ENCODE data around the gene RELL1. TPM values are rescaled to one million over a fixed set of nuclear protein-coding genes. Genes with fewer than 3 reads are reported as not detected.
A peak's percentile ranks its signal among the peaks of the same experiment; 100 is the strongest.

RELL1 gene
- total RNA-seq, 1 donor from 2014 or later, result 23.1 TPM

GRCh38 chr4:37693450-37694190 is 7.4 kb upstream of the RELL1 start:
- Mint-ChIP-seq H3K27me3 (ENCODE audit: low read depth, unreplicated experiment) (no peaks in the 10 kb centered on the region), H3K4me3 (ENCODE audit: unreplicated experiment) (no peak overlapping the region), H3K36me3 (ENCODE audit: low read depth, unreplicated experiment) (no peaks in the 10 kb centered on the region), H3K4me1 (ENCODE audit: low read depth, unreplicated experiment) (peaks cover 43% of the 10 kb centered on the region), H3K27ac (ENCODE audit: unreplicated experiment) (peak overlapping the region; percentile 93), H3K9me3 (ENCODE audit: unreplicated experiment) (no peaks in the 10 kb centered on the region)
- H4K20me1 ChIP-seq (ENCODE audit: insufficient read depth, low read length), result no peaks in the 10 kb centered on the region
- peak overlapping the region; percentile 84 for H3K27ac ChIP-seq (ENCODE audit: low read depth, low read length)
- H3K27me3 ChIP-seq (ENCODE audit: insufficient read depth, low read length), result no peaks in the 10 kb centered on the region
- no peak overlapping the region for H2AFZ ChIP-seq (ENCODE audit: low read depth, low read length)
- no peaks in the 10 kb centered on the region for H3K9me3 ChIP-seq (ENCODE audit: insufficient read depth, low read depth, low read length)
- peaks cover 19% of the 10 kb centered on the region for H3K4me1 ChIP-seq (ENCODE audit: insufficient read depth, low read length)
- no peaks in the 10 kb centered on the region for H3K79me2 ChIP-seq (ENCODE audit: insufficient read depth, low read length)
- H3K36me3 ChIP-seq (ENCODE audit: insufficient read depth, low read length), result no peaks in the 10 kb centered on the region
- DNase-seq (ENCODE audit: low read depth) (peak; percentile 92), FAIRE-seq (peak; percentile 91)
- peak overlapping the region; percentile 58 for H3K4me2 ChIP-seq (ENCODE audit: low read length)
- TF ChIP-seq EZH2 (IDR thresholded peaks at IDR 0.05; ENCODE audit: insufficient read depth, low read length) (no peak), CTCF (IDR thresholded peaks at IDR 0.05; ENCODE audit: insufficient read depth, low read depth, low read length) (no peak)
- H3K9ac ChIP-seq (ENCODE audit: low read length), result peak overlapping the region; percentile 23
- H3K4me3 ChIP-seq (ENCODE audit: insufficient read depth, low read depth, low read length), result no peak overlapping the region

GRCh38 chr4:37693030-37693429 is 6.9 kb upstream of the RELL1 start:
- Histone ChIP-seq H3K9ac (ENCODE audit: low read length) (no peak overlapping the region), H3K27ac (ENCODE audit: low read depth, low read length) (peak overlapping the region; percentile 84), H3K27me3 (ENCODE audit: insufficient read depth, low read length) (no peaks in the 10 kb centered on the region), H3K4me1 (ENCODE audit: insufficient read depth, low read length) (peaks cover 19% of the 10 kb centered on the region), H4K20me1 (ENCODE audit: insufficient read depth, low read length) (no peaks in the 10 kb centered on the region), H3K36me3 (ENCODE audit: insufficient read depth, low read length) (no peaks in the 10 kb centered on the region), H2AFZ (ENCODE audit: low read depth, low read length) (no peak overlapping the region), H3K4me3 (ENCODE audit: insufficient read depth, low read depth, low read length) (no peak overlapping the region), H3K9me3 (ENCODE audit: insufficient read depth, low read depth, low read length) (no peaks in the 10 kb centered on the region), H3K4me2 (ENCODE audit: low read length) (peak overlapping the region; percentile 17), H3K79me2 (ENCODE audit: insufficient read depth, low read length) (no peaks in the 10 kb centered on the region)
- Mint-ChIP-seq H3K9me3 (ENCODE audit: unreplicated experiment) (no peaks in the 10 kb centered on the region), H3K27me3 (ENCODE audit: low read depth, unreplicated experiment) (no peaks in the 10 kb centered on the region), H3K36me3 (ENCODE audit: low read depth, unreplicated experiment) (no peaks in the 10 kb centered on the region), H3K27ac (ENCODE audit: unreplicated experiment) (peak overlapping the region; percentile 93), H3K4me3 (ENCODE audit: unreplicated experiment) (no peak overlapping the region), H3K4me1 (ENCODE audit: low read depth, unreplicated experiment) (peaks cover 43% of the 10 kb centered on the region)
- no peak for TF ChIP-seq EZH2 (IDR thresholded peaks at IDR 0.05; ENCODE audit: insufficient read depth, low read length)
- no peak for TF ChIP-seq CTCF (IDR thresholded peaks at IDR 0.05; ENCODE audit: insufficient read depth, low read depth, low read length)
- FAIRE-seq, result peak; percentile 5
- no peak for DNase-seq (ENCODE audit: low read depth)

- TF ChIP-seq CTCF (IDR thresholded peaks at IDR 0.05; ENCODE audit: insufficient read depth, low read depth, low read length) (no peak), EZH2 (IDR thresholded peaks at IDR 0.05; ENCODE audit: insufficient read depth, low read length) (no peak)
- Histone ChIP-seq H3K4me1 (ENCODE audit: insufficient read depth, low read length) (peaks cover 26% of the 10 kb centered on the region), H3K79me2 (ENCODE audit: insufficient read depth, low read length) (no peaks in the 10 kb centered on the region), H3K36me3 (ENCODE audit: insufficient read depth, low read length) (no peaks in the 10 kb centered on the region), H3K4me2 (ENCODE audit: low read length) (no peak overlapping the region), H3K27ac (ENCODE audit: low read depth, low read length) (no peak overlapping the region), H2AFZ (ENCODE audit: low read depth, low read length) (no peak overlapping the region), H3K4me3 (ENCODE audit: insufficient read depth, low read depth, low read length) (no peak overlapping the region), H3K9ac (ENCODE audit: low read length) (no peak overlapping the region), H4K20me1 (ENCODE audit: insufficient read depth, low read length) (no peaks in the 10 kb centered on the region), H3K27me3 (ENCODE audit: insufficient read depth, low read length) (no peaks in the 10 kb centered on the region), H3K9me3 (ENCODE audit: insufficient read depth, low read depth, low read length) (no peaks in the 10 kb centered on the region)
- no peak for FAIRE-seq
- no peak overlapping the region for H3K4me3 Mint-ChIP-seq (ENCODE audit: unreplicated experiment)
- no peaks in the 10 kb centered on the region for H3K9me3 Mint-ChIP-seq (ENCODE audit: unreplicated experiment)
- no peaks in the 10 kb centered on the region for H3K27me3 Mint-ChIP-seq (ENCODE audit: low read depth, unreplicated experiment)
- H3K27ac Mint-ChIP-seq (ENCODE audit: unreplicated experiment), result no peak overlapping the region
- H3K4me1 Mint-ChIP-seq (ENCODE audit: low read depth, unreplicated experiment), result peaks cover 40% of the 10 kb centered on the region
- no peak for DNase-seq (ENCODE audit: low read depth)
- H3K36me3 Mint-ChIP-seq (ENCODE audit: low read depth, unreplicated experiment), result no peaks in the 10 kb centered on the region
These were observed 4.8 kb upstream of the RELL1 start for GRCh38 chr4:37690976-37691375.
